HepG2 (cell line): ENCODE results near the gene HAUS1. TPM values are rescaled to one million over a fixed set of nuclear protein-coding genes. Genes with fewer than 3 reads are reported as not detected.

Experiments used
- CERS6 ChIP-seq: sonication (generic); formaldehyde crosslinking; IDR thresholded peaks from 2 replicates; pipeline ENCODE4 v1.5.0; 2020; ENCODE audit warnings: missing genetic modification reagents
- NFKB2 ChIP-seq: sonication (generic); formaldehyde crosslinking; IDR thresholded peaks from 2 replicates; pipeline ENCODE4 v1.4.0; 2020; ENCODE audit warnings: missing genetic modification reagents, borderline replicate concordance
- SATB2 ChIP-seq: sonication (generic); formaldehyde crosslinking; IDR thresholded peaks from 2 replicates; pipeline ENCODE4 v1.5.0; 2020; ENCODE audit warnings: missing genetic modification reagents
- SCMH1 ChIP-seq: sonication (generic); formaldehyde crosslinking; IDR thresholded peaks from 2 replicates; pipeline ENCODE4 v1.9.0; 2021; ENCODE audit warnings: missing genetic modification reagents, mild to moderate bottlenecking, borderline replicate concordance
- ZNF703 ChIP-seq: sonication (generic); formaldehyde crosslinking; IDR thresholded peaks from 2 replicates; pipeline ENCODE4 v1.5.1; 2020; ENCODE audit warnings: missing genetic modification reagents, mild to moderate bottlenecking, moderate library complexity, borderline replicate concordance
- ZNF781 ChIP-seq: sonication (generic); formaldehyde crosslinking; IDR thresholded peaks from 2 replicates; pipeline ENCODE4 v1.5.1; 2020; ENCODE audit warnings: borderline replicate concordance, mild to moderate bottlenecking, missing genetic modification reagents; ENCODE audit errors: not compliant biosample characterization
- polyA plus RNA-seq, 8 experiments: library from polyadenylated mRNA; depleted of rRNA in 3 of 8; stranded (reverse) in 7 of 8; unstranded in 1 of 8; fragments of >200 nt; fragmentation: Illumina TruSeq in 4 of 8; extraction: Trizol in 4 of 8; gene quantifications; 2 replicates each; pipeline versions ENCODE4 v1.2.1 to v1.2.3, GENCODE V29; 2011 to 2016; ENCODE audit warnings: low read depth in 4 of 8, missing spikeins in 1 of 8, mixed read lengths in 1 of 8; ENCODE audit not compliant: insufficient read depth in 1 of 8
- total RNA-seq, 5 experiments: library from RNA; depleted of rRNA; stranded (reverse); fragments of >200 nt; fragmentation: Illumina TruSeq; extraction: Trizol; gene quantifications; 2 replicates each; pipeline ENCODE4 v1.2.3, GENCODE V29; 2016; ENCODE audit warnings: low read depth in 1 of 5
- TF ChIP-seq, protein P1 (sequence below): sonication (generic); formaldehyde crosslinking; IDR thresholded peaks from 2 replicates; pipeline ENCODE4 v1.5.1; 2020; ENCODE audit warnings: mild to moderate bottlenecking, missing genetic modification reagents, moderate library complexity
- TF ChIP-seq, protein P2 (sequence below): IDR thresholded peaks from 2 replicates; pipeline ENCODE4 v1.6.1; 2012; ENCODE audit warnings: low read depth, low read length, improper control_type of control experiment
- TF ChIP-seq, protein P3 (sequence below), 2 experiments: sonication (generic) in 1 of 2; formaldehyde crosslinking in 1 of 2; IDR thresholded peaks; 2 replicates each; pipeline versions ENCODE4 v1.4.0 to v1.6.1; 2018 to 2020; ENCODE audit warnings: missing genetic modification reagents in 2 of 2, borderline replicate concordance in 1 of 2, low read depth in 1 of 2, mild to moderate bottlenecking in 1 of 2, missing biosample characterization in 1 of 2
- TF ChIP-seq, protein P4 (sequence below): sonication (generic); formaldehyde crosslinking; IDR thresholded peaks from 2 replicates; pipeline ENCODE4 v1.4.0; 2020; ENCODE audit warnings: missing genetic modification reagents, mild to moderate bottlenecking, borderline replicate concordance

HAUS1 gene
- total and polyA plus RNA-seq, 2 of the 13 experiments (the other 11 are each of a cell fraction or from before 2014, with no cell fraction given): 20.6 to 59.2 TPM

DNA sequence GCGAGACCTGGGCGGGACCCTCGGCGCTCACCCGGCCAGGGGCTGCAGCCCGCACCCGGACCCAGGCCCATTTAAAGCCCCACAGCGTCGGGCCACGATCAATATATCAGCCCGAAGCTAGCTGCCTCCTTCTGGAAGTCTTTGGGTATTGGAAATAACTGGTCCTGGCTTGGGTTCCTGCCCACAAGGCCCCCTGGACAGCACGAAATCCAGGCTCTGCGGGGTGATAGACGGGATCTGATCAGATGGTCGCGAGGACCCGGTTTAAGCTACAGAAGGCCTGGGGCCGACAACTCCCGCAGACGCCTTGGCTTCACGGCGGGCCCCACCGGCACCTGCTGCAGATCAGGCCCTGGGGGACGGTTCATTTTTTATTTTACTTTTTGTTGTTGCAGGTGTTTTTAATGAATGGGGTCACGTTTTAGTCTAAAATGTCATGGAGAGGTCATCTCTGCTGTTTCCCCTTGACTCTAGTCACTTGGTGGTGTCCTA lies 31.8 kb upstream of the HAUS1 start (continued):
- TF ChIP-seq, protein P1, sequence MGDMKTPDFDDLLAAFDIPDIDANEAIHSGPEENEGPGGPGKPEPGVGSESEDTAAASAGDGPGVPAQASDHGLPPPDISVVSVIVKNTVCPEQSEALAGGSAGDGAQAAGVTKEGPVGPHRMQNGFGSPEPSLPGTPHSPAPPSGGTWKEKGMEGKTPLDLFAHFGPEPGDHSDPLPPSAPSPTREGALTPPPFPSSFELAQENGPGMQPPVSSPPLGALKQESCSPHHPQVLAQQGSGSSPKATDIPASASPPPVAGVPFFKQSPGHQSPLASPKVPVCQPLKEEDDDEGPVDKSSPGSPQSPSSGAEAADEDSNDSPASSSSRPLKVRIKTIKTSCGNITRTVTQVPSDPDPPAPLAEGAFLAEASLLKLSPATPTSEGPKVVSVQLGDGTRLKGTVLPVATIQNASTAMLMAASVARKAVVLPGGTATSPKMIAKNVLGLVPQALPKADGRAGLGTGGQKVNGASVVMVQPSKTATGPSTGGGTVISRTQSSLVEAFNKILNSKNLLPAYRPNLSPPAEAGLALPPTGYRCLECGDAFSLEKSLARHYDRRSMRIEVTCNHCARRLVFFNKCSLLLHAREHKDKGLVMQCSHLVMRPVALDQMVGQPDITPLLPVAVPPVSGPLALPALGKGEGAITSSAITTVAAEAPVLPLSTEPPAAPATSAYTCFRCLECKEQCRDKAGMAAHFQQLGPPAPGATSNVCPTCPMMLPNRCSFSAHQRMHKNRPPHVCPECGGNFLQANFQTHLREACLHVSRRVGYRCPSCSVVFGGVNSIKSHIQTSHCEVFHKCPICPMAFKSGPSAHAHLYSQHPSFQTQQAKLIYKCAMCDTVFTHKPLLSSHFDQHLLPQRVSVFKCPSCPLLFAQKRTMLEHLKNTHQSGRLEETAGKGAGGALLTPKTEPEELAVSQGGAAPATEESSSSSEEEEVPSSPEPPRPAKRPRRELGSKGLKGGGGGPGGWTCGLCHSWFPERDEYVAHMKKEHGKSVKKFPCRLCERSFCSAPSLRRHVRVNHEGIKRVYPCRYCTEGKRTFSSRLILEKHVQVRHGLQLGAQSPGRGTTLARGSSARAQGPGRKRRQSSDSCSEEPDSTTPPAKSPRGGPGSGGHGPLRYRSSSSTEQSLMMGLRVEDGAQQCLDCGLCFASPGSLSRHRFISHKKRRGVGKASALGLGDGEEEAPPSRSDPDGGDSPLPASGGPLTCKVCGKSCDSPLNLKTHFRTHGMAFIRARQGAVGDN (CRISPR knock-in tag): peak; percentile 6; the same call in 1 of the 2 replicates
- TF ChIP-seq, protein P2, sequence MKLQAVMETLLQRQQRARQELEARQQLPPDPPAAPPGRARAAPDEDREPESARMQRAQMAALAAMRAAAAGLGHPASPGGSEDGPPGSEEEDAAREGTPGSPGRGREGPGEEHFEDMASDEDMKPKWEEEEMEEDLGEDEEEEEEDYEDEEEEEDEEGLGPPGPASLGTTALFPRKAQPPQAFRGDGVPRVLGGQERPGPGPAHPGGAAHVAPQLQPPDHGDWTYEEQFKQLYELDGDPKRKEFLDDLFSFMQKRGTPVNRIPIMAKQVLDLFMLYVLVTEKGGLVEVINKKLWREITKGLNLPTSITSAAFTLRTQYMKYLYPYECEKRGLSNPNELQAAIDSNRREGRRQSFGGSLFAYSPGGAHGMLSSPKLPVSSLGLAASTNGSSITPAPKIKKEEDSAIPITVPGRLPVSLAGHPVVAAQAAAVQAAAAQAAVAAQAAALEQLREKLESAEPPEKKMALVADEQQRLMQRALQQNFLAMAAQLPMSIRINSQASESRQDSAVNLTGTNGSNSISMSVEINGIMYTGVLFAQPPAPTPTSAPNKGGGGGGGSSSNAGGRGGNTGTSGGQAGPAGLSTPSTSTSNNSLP: no peak
- TF ChIP-seq CERS6 (CRISPR knock-in tag): no peak
- TF ChIP-seq, protein P3, sequence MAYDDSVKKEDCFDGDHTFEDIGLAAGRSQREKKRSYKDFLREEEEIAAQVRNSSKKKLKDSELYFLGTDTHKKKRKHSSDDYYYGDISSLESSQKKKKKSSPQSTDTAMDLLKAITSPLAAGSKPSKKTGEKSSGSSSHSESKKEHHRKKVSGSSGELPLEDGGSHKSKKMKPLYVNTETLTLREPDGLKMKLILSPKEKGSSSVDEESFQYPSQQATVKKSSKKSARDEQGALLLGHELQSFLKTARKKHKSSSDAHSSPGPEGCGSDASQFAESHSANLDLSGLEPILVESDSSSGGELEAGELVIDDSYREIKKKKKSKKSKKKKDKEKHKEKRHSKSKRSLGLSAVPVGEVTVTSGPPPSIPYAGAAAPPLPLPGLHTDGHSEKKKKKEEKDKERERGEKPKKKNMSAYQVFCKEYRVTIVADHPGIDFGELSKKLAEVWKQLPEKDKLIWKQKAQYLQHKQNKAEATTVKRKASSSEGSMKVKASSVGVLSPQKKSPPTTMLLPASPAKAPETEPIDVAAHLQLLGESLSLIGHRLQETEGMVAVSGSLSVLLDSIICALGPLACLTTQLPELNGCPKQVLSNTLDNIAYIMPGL (CRISPR knock-in tag; IDR thresholded peaks at IDR 0.05; ENCODE audit: borderline replicate concordance in 1 of 2, low read depth in 1 of 2): peak in 1 of 2 experiments; percentile 19; a peak in 1 of 4 replicates
- TF ChIP-seq ZNF781 (CRISPR knock-in tag): no peak
- TF ChIP-seq SATB2: no peak
- TF ChIP-seq SCMH1 (CRISPR knock-in tag): no peak
- no peak for TF ChIP-seq NFKB2 (CRISPR knock-in tag)
- TF ChIP-seq, protein P4, sequence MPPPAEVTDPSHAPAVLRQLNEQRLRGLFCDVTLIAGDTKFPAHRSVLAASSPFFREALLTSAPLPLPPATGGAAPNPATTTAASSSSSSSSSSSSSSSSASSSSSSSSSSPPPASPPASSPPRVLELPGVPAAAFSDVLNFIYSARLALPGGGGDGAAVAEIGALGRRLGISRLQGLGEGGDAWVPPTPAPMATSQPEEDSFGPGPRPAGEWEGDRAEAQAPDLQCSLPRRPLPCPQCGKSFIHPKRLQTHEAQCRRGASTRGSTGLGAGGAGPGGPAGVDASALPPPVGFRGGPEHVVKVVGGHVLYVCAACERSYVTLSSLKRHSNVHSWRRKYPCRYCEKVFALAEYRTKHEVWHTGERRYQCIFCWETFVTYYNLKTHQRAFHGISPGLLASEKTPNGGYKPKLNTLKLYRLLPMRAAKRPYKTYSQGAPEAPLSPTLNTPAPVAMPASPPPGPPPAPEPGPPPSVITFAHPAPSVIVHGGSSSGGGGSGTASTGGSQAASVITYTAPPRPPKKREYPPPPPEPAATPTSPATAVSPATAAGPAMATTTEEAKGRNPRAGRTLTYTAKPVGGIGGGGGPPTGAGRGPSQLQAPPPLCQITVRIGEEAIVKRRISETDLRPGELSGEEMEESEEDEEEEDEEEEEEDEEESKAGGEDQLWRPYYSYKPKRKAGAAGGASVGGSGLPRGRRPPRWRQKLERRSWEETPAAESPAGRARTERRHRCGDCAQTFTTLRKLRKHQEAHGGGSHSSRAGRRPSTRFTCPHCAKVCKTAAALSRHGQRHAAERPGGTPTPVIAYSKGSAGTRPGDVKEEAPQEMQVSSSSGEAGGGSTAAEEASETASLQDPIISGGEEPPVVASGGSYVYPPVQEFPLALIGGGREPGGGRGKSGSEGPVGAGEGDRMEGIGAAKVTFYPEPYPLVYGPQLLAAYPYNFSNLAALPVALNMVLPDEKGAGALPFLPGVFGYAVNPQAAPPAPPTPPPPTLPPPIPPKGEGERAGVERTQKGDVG (CRISPR knock-in tag): no peak
- TF ChIP-seq ZNF703 (CRISPR knock-in tag): 0 out of 2 replicates have a peak, but pooled peaks have one; percentile 37
